ENCODE results near the gene COX14. TPM values are rescaled to one million over a fixed set of nuclear protein-coding genes. Genes with fewer than 3 reads are reported as not detected.

Gene COX14
- total RNA-seq, 1 donor from 2014 or later, result 30.1 TPM

GRCh38 chr12:50104417-50105366, 7.3 kb upstream of the COX14 start:
- H3K9me3 Mint-ChIP-seq (ENCODE audit: low read depth), result no peaks in the 10 kb centered on the region
- no peak for DNase-seq (ENCODE audit: low spot score, unreplicated experiment)
- H3K27ac Mint-ChIP-seq, result peak overlapping the region; percentile 17
- H3K36me3 Mint-ChIP-seq (ENCODE audit: insufficient read depth), result peaks cover 5% of the 10 kb centered on the region
- H3K4me3 Mint-ChIP-seq (ENCODE audit: low read depth), result no peak overlapping the region
- H3K4me1 Mint-ChIP-seq (ENCODE audit: low read depth), result peaks cover 18% of the 10 kb centered on the region
- H3K27me3 Mint-ChIP-seq, result peaks cover 7% of the 10 kb centered on the region
- TF ChIP-seq CTCF (IDR thresholded peaks at IDR 0.05; ENCODE audit: unreplicated experiment), result no peak

DNA sequence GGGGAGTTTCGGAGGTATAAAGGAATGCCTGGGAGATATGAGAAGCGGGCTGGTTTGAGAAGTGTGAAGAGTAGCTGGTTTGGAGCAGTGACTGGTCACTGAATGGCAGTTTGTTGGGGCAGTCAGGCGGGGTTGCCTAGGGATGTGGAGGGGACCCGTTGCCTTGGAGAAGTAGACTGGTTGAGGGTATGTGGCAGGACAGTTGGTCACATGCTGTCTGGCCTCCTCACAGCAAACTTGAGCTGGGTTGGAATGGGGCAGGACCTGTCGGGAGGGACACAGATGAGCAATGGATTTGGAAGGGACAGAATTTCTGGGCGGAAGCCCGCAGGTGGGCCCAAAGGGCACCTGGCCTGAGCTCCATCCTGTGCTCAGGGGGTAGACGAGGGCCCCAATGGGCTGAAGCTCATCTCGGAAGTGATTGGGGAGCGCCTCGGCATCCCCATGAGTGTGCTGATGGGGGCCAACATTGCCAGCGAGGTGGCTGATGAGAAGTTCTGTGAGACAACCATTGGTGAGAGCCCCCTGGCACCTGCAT, 6.1 kb upstream of the COX14 start:
- Mint-ChIP-seq H3K4me3 (ENCODE audit: low read depth) (no peak overlapping the region), H3K4me1 (ENCODE audit: low read depth) (peaks cover 24% of the 10 kb centered on the region), H3K27me3 (peaks cover 7% of the 10 kb centered on the region), H3K36me3 (ENCODE audit: insufficient read depth) (peaks cover 1% of the 10 kb centered on the region), H3K27ac (no peak overlapping the region), H3K9me3 (ENCODE audit: low read depth) (no peaks in the 10 kb centered on the region)
- TF ChIP-seq CTCF (IDR thresholded peaks at IDR 0.05; ENCODE audit: unreplicated experiment), result no peak
- DNase-seq (ENCODE audit: low spot score, unreplicated experiment), result no peak

DNA sequence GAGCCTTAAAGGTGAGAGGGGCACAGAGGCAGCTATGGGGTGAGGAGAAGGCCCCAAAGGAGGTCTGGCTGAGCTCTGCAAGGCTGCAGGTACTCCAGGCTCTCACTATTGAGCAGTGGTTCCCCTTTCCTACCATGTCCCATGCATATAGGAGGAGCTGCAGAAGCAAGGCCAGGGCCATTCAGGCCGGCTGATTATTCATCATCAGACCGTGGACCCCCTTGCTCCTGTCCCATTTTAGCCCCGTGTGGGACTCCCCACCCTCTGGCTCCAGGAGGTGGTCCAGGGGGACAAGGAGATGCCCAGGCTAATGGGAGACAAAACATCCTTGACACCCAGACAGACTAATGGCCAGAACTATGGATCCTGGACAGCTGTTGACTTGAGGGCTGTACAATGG, 5.1 kb upstream of the COX14 start:
- Mint-ChIP-seq H3K4me1 (ENCODE audit: low read depth) (peaks cover 25% of the 10 kb centered on the region), H3K9me3 (ENCODE audit: low read depth) (no peaks in the 10 kb centered on the region), H3K36me3 (ENCODE audit: insufficient read depth) (no peaks in the 10 kb centered on the region), H3K4me3 (ENCODE audit: low read depth) (no peak overlapping the region), H3K27me3 (peaks cover 7% of the 10 kb centered on the region), H3K27ac (no peak overlapping the region)
- DNase-seq (ENCODE audit: low spot score, unreplicated experiment), result no peak
- no peak for TF ChIP-seq CTCF (IDR thresholded peaks at IDR 0.05; ENCODE audit: unreplicated experiment)

- no peaks in the 10 kb centered on the region for H3K36me3 Mint-ChIP-seq (ENCODE audit: insufficient read depth)
- no peak for TF ChIP-seq CTCF (IDR thresholded peaks at IDR 0.05; ENCODE audit: unreplicated experiment)
- H3K4me1 Mint-ChIP-seq (ENCODE audit: low read depth), result peaks cover 28% of the 10 kb centered on the region
- H3K27ac Mint-ChIP-seq, result no peak overlapping the region
- DNase-seq (ENCODE audit: low spot score, unreplicated experiment), result no peak
- no peak overlapping the region for H3K4me3 Mint-ChIP-seq (ENCODE audit: low read depth)
- no peaks in the 10 kb centered on the region for H3K9me3 Mint-ChIP-seq (ENCODE audit: low read depth)
- peaks cover 7% of the 10 kb centered on the region for H3K27me3 Mint-ChIP-seq
Observed at GRCh38 chr12:50107416-50108268, 4.4 kb upstream of the COX14 start.

- Mint-ChIP-seq H3K4me1 (ENCODE audit: low read depth) (peaks cover 19% of the 10 kb centered on the region), H3K9me3 (ENCODE audit: low read depth) (no peaks in the 10 kb centered on the region), H3K4me3 (ENCODE audit: low read depth) (no peak overlapping the region), H3K27ac (no peak overlapping the region), H3K36me3 (ENCODE audit: insufficient read depth) (no peaks in the 10 kb centered on the region), H3K27me3 (peaks cover 5% of the 10 kb centered on the region)
- no peak for DNase-seq (ENCODE audit: low spot score, unreplicated experiment)
- no peak for TF ChIP-seq CTCF (IDR thresholded peaks at IDR 0.05; ENCODE audit: unreplicated experiment)
Observed at GRCh38 chr12:50109319-50109718, 2.7 kb upstream of the COX14 start.

Data from progenitor cell of endocrine pancreas (in vitro differentiated cells).